Measurements from ENCODE around the gene CREB3L1.

Gene CREB3L1

GRCh38 chr11:46352063-46352841, 74.8 kb downstream of the CREB3L1 start:
- Histone ChIP-seq H3K27ac (ENCODE audit: insufficient read depth, low read depth, low read length, poor library complexity, severe bottlenecking) (no peak overlapping the region), H3K36me3 (ENCODE audit: control insufficient read depth, insufficient read depth, low read length) (no peaks in the 10 kb centered on the region), H3K4me1 (ENCODE audit: control insufficient read depth, insufficient read depth, low read length) (peaks cover 40% of the 10 kb centered on the region), H3K4me3 (ENCODE audit: insufficient read depth, low read depth, low read length) (no peak overlapping the region), H3K27me3 (ENCODE audit: control insufficient read depth, insufficient read depth, low read length, poor library complexity, severe bottlenecking) (no peaks in the 10 kb centered on the region), H3K9me3 (ENCODE audit: control insufficient read depth, low read length) (no peaks in the 10 kb centered on the region)
- 63% methylated on average over 33 of the region's 33 CpGs for WGBS, 2 experiments

- H3K4me1 ChIP-seq (ENCODE audit: control insufficient read depth, insufficient read depth, low read length), result peaks cover 36% of the 10 kb centered on the region
- H3K27ac ChIP-seq (ENCODE audit: insufficient read depth, low read depth, low read length, poor library complexity, severe bottlenecking), result no peak overlapping the region
- H3K36me3 ChIP-seq (ENCODE audit: control insufficient read depth, insufficient read depth, low read length), result no peaks in the 10 kb centered on the region
- H3K9me3 ChIP-seq (ENCODE audit: control insufficient read depth, low read length), result no peaks in the 10 kb centered on the region
- H3K4me3 ChIP-seq (ENCODE audit: insufficient read depth, low read depth, low read length), result no peak overlapping the region
- no peaks in the 10 kb centered on the region for H3K27me3 ChIP-seq (ENCODE audit: control insufficient read depth, insufficient read depth, low read length, poor library complexity, severe bottlenecking)
- 31 to 37% methylated on average over 9 of the region's 9 CpGs for WGBS, 2 experiments
Observed at GRCh38 chr11:46353698-46354097, 76.2 kb downstream of the CREB3L1 start.

GRCh38 chr11:46356924-46357482, 79.5 kb downstream of the CREB3L1 start:
- 69 to 71% methylated on average over 7 of the region's 7 CpGs for WGBS, 2 experiments
- Histone ChIP-seq H3K27ac (ENCODE audit: insufficient read depth, low read depth, low read length, poor library complexity, severe bottlenecking) (no peak overlapping the region), H3K36me3 (ENCODE audit: control insufficient read depth, insufficient read depth, low read length) (no peaks in the 10 kb centered on the region), H3K4me1 (ENCODE audit: control insufficient read depth, insufficient read depth, low read length) (peaks cover 36% of the 10 kb centered on the region), H3K4me3 (ENCODE audit: insufficient read depth, low read depth, low read length) (no peak overlapping the region), H3K9me3 (ENCODE audit: control insufficient read depth, low read length) (no peaks in the 10 kb centered on the region), H3K27me3 (ENCODE audit: control insufficient read depth, insufficient read depth, low read length, poor library complexity, severe bottlenecking) (no peaks in the 10 kb centered on the region)

GRCh38 chr11:46357483-46357936, 80.0 kb downstream of the CREB3L1 start:
- Histone ChIP-seq H3K4me1 (ENCODE audit: control insufficient read depth, insufficient read depth, low read length) (peaks cover 39% of the 10 kb centered on the region), H3K4me3 (ENCODE audit: insufficient read depth, low read depth, low read length) (no peak overlapping the region), H3K36me3 (ENCODE audit: control insufficient read depth, insufficient read depth, low read length) (no peaks in the 10 kb centered on the region), H3K9me3 (ENCODE audit: control insufficient read depth, low read length) (no peaks in the 10 kb centered on the region), H3K27ac (ENCODE audit: insufficient read depth, low read depth, low read length, poor library complexity, severe bottlenecking) (no peak overlapping the region), H3K27me3 (ENCODE audit: control insufficient read depth, insufficient read depth, low read length, poor library complexity, severe bottlenecking) (no peaks in the 10 kb centered on the region)
- 81 to 87% methylated on average over 11 of the region's 11 CpGs for WGBS, 2 experiments

- no CpG with 5 or more reads among the region's 1 CpG for WGBS, 2 experiments
- Histone ChIP-seq H3K36me3 (ENCODE audit: control insufficient read depth, insufficient read depth, low read length) (no peaks in the 10 kb centered on the region), H3K4me3 (ENCODE audit: insufficient read depth, low read depth, low read length) (no peak overlapping the region), H3K27me3 (ENCODE audit: control insufficient read depth, insufficient read depth, low read length, poor library complexity, severe bottlenecking) (no peaks in the 10 kb centered on the region), H3K27ac (ENCODE audit: insufficient read depth, low read depth, low read length, poor library complexity, severe bottlenecking) (no peak overlapping the region), H3K4me1 (ENCODE audit: control insufficient read depth, insufficient read depth, low read length) (peaks cover 38% of the 10 kb centered on the region), H3K9me3 (ENCODE audit: control insufficient read depth, low read length) (no peaks in the 10 kb centered on the region)
Observed at GRCh38 chr11:46359953-46360352, 82.5 kb downstream of the CREB3L1 start.

- Histone ChIP-seq H3K36me3 (ENCODE audit: control insufficient read depth, insufficient read depth, low read length) (no peaks in the 10 kb centered on the region), H3K4me3 (ENCODE audit: insufficient read depth, low read depth, low read length) (no peak overlapping the region), H3K27ac (ENCODE audit: insufficient read depth, low read depth, low read length, poor library complexity, severe bottlenecking) (no peak overlapping the region), H3K27me3 (ENCODE audit: control insufficient read depth, insufficient read depth, low read length, poor library complexity, severe bottlenecking) (no peaks in the 10 kb centered on the region), H3K9me3 (ENCODE audit: control insufficient read depth, low read length) (no peaks in the 10 kb centered on the region), H3K4me1 (ENCODE audit: control insufficient read depth, insufficient read depth, low read length) (peaks cover 38% of the 10 kb centered on the region)
- 91 to 92% methylated on average over 7 of the region's 7 CpGs for WGBS, 2 experiments
Observed at GRCh38 chr11:46360878-46361277, 83.4 kb downstream of the CREB3L1 start.

GRCh38 chr11:46361283-46362155, 84.1 kb downstream of the CREB3L1 start:
- Histone ChIP-seq H3K27ac (ENCODE audit: insufficient read depth, low read depth, low read length, poor library complexity, severe bottlenecking) (no peak overlapping the region), H3K4me1 (ENCODE audit: control insufficient read depth, insufficient read depth, low read length) (peaks cover 35% of the 10 kb centered on the region), H3K4me3 (ENCODE audit: insufficient read depth, low read depth, low read length) (no peak overlapping the region), H3K27me3 (ENCODE audit: control insufficient read depth, insufficient read depth, low read length, poor library complexity, severe bottlenecking) (no peaks in the 10 kb centered on the region), H3K9me3 (ENCODE audit: control insufficient read depth, low read length) (no peaks in the 10 kb centered on the region), H3K36me3 (ENCODE audit: control insufficient read depth, insufficient read depth, low read length) (no peaks in the 10 kb centered on the region)
- WGBS, 2 experiments, result 70 to 74% methylated on average over 26 of the region's 26 CpGs

- Histone ChIP-seq H3K36me3 (ENCODE audit: control insufficient read depth, insufficient read depth, low read length) (no peaks in the 10 kb centered on the region), H3K4me1 (ENCODE audit: control insufficient read depth, insufficient read depth, low read length) (peaks cover 33% of the 10 kb centered on the region), H3K9me3 (ENCODE audit: control insufficient read depth, low read length) (no peaks in the 10 kb centered on the region), H3K27ac (ENCODE audit: insufficient read depth, low read depth, low read length, poor library complexity, severe bottlenecking) (no peak overlapping the region), H3K4me3 (ENCODE audit: insufficient read depth, low read depth, low read length) (no peak overlapping the region), H3K27me3 (ENCODE audit: control insufficient read depth, insufficient read depth, low read length, poor library complexity, severe bottlenecking) (no peaks in the 10 kb centered on the region)
- WGBS, 2 experiments, result 95 to 96% methylated on average over 20 of the region's 20 CpGs
Observed at GRCh38 chr11:46362156-46363030, 84.9 kb downstream of the CREB3L1 start.

GRCh38 chr11:46363031-46363407, 85.6 kb downstream of the CREB3L1 start:
- no peaks in the 10 kb centered on the region for H3K36me3 ChIP-seq (ENCODE audit: control insufficient read depth, insufficient read depth, low read length)
- H3K9me3 ChIP-seq (ENCODE audit: control insufficient read depth, low read length), result no peaks in the 10 kb centered on the region
- 71 to 73% methylated on average over 9 of the region's 9 CpGs for WGBS, 2 experiments
- H3K27me3 ChIP-seq (ENCODE audit: control insufficient read depth, insufficient read depth, low read length, poor library complexity, severe bottlenecking), result no peaks in the 10 kb centered on the region
- peaks cover 31% of the 10 kb centered on the region for H3K4me1 ChIP-seq (ENCODE audit: control insufficient read depth, insufficient read depth, low read length)
- H3K27ac ChIP-seq (ENCODE audit: insufficient read depth, low read depth, low read length, poor library complexity, severe bottlenecking), result peak overlapping the region; percentile 55
- H3K4me3 ChIP-seq (ENCODE audit: insufficient read depth, low read depth, low read length), result no peak overlapping the region
